ENCODE results near the gene WDR70.

Gene WDR70

DNA sequence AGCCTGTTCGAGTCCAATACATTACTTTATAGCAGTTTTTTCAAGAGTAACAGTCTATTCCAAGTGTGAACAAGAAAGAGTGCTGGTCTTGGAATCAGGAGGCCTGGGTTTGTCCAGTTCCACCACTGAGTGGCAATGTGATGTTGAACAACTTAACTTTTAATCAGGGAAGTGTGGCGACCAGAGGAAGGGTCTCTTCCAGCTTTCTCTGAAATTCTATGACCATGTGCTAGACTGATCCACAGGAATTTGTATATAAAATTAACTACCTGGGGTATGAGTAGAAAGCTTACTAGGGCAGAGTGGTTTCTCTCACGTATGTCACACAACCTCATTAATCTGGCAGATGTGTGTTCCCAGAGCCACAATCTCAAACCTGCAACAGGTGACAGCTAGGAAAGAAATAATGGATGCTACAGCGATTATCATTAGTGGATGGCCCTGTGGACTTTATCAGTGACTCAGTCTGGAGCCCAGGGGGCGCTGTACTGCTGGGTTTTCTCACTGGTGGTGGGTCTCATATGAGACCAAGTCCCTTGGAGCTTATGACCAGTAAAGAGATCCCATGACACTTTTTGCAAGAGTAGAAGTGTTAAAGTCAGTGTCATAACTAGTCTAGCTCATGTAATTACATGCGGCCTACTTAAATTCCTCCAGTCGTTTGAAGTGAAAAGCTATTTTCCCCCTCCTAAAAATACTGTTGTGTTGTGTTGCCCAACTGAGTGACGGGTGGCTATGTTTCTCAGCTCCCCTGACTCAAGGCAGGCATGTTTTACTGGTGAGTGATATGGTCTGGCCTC lies 344.2 kb downstream of the WDR70 start:
- Histone ChIP-seq H2AFZ (ENCODE audit: low read length) (no peak overlapping the region), H3K9me2 (replicated peaks; ENCODE audit: low read depth, low read length) (no peaks in the 10 kb centered on the region), H3K9ac (ENCODE audit: low read depth, low read length, poor library complexity, severe bottlenecking) (peak overlapping the region; percentile 44), H3K4me1 (ENCODE audit: insufficient read depth, low read length, poor library complexity, severe bottlenecking) (peaks cover 52% of the 10 kb centered on the region), H4K20me1 (ENCODE audit: insufficient read depth, low read length, poor library complexity, severe bottlenecking) (no peaks in the 10 kb centered on the region), H3K27me3 (ENCODE audit: insufficient read depth, low read length, poor library complexity, severe bottlenecking) (no peaks in the 10 kb centered on the region), H3K36me3 (ENCODE audit: insufficient read depth, low read length) (peaks cover 10% of the 10 kb centered on the region; the same call in 1 of the 2 replicates), H3K79me2 (ENCODE audit: insufficient read depth, low read length) (no peaks in the 10 kb centered on the region), H3F3A (ENCODE audit: low read depth) (peaks cover 7% of the 10 kb centered on the region; the same call in 1 of the 2 replicates), H3K4me3 (ENCODE audit: low read length, poor library complexity, severe bottlenecking) (peak overlapping the region; percentile 47), H3K9me3 (ENCODE audit: insufficient read depth, low read depth, low read length) (no peaks in the 10 kb centered on the region), H3K4me2 (ENCODE audit: low read depth, low read length, poor library complexity, severe bottlenecking) (peak overlapping the region; percentile 70)
- TF ChIP-seq, protein P1, sequence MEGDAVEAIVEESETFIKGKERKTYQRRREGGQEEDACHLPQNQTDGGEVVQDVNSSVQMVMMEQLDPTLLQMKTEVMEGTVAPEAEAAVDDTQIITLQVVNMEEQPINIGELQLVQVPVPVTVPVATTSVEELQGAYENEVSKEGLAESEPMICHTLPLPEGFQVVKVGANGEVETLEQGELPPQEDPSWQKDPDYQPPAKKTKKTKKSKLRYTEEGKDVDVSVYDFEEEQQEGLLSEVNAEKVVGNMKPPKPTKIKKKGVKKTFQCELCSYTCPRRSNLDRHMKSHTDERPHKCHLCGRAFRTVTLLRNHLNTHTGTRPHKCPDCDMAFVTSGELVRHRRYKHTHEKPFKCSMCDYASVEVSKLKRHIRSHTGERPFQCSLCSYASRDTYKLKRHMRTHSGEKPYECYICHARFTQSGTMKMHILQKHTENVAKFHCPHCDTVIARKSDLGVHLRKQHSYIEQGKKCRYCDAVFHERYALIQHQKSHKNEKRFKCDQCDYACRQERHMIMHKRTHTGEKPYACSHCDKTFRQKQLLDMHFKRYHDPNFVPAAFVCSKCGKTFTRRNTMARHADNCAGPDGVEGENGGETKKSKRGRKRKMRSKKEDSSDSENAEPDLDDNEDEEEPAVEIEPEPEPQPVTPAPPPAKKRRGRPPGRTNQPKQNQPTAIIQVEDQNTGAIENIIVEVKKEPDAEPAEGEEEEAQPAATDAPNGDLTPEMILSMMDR (conservative IDR thresholded peaks at IDR 0.05; ENCODE audit: low read length), result peak; percentile 85
- TF ChIP-seq EZH2phosphoT487 (IDR thresholded peaks at IDR 0.05; ENCODE audit: borderline replicate concordance), result no peak

DNA sequence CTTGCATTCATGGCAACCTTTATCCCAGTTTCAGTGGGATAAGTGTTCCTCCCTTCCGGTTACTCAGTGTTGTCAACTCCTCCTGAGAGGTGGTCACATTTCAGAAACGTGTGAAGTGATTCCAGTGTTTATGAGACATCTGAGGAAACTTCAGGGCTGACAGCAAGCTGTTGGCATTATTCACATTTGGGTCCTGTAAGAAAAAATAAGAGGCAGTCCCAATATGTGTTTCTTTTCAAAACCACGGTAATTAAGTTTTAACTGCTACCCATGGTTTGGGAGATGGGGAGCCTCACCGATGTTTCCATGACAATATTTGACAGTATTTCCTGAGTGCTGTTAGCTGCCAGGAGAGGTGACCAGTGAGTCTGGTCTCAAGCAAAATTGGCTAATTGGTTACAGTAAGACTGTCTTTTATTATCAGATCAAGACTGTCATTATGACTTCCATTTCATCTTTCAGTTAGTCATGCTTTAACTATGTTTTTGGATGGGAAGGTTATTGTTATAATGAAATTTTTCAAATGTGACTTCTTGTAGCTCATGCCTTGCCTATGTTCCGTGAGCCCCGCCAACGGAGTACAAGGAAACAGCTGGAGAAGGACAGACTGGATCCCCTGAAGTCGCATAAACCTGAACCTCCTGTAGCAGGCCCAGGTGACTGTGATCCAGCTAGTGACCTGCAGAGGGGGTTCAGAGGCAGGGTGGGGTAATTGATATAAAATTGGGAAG lies 345.4 kb downstream of the WDR70 start:
- Histone ChIP-seq H3K9me3 (ENCODE audit: insufficient read depth, low read depth, low read length) (no peaks in the 10 kb centered on the region), H3F3A (ENCODE audit: low read depth) (peaks cover 7% of the 10 kb centered on the region; the same call in 1 of the 2 replicates)

DNA sequence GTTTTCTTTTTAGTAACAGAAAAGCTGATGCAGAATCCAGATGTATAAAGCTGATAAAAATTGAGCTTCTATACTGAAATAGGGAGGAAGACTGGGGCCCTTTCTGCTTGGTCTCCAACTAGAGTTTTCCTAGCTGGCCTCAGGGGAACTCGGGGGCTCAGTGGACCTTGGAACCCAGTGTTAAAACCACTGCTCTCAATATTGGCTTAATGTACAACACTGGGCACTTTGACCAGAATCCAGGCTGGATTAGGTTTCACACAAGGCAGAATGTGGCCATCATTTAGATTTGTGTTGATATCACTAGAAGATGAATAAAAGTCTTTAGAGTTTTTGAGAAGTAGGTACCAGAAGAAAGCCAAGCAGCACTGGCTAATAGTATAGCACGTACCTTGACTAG lies 346.1 kb downstream of the WDR70 start:
- no peak for TF ChIP-seq EZH2phosphoT487 (IDR thresholded peaks at IDR 0.05; ENCODE audit: borderline replicate concordance)
- TF ChIP-seq, protein P1 (conservative IDR thresholded peaks at IDR 0.05; ENCODE audit: low read length), result no peak
- Histone ChIP-seq H3K4me3 (ENCODE audit: low read length, poor library complexity, severe bottlenecking) (no peak overlapping the region), H3K9me2 (replicated peaks; ENCODE audit: low read depth, low read length) (no peaks in the 10 kb centered on the region), H2AFZ (ENCODE audit: low read length) (no peak overlapping the region), H3K9me3 (ENCODE audit: insufficient read depth, low read depth, low read length) (no peaks in the 10 kb centered on the region), H3F3A (ENCODE audit: low read depth) (peaks cover 7% of the 10 kb centered on the region; the same call in 1 of the 2 replicates), H3K9ac (ENCODE audit: low read depth, low read length, poor library complexity, severe bottlenecking) (no peak overlapping the region), H3K36me3 (ENCODE audit: insufficient read depth, low read length) (peaks cover 14% of the 10 kb centered on the region; the same call in 1 of the 2 replicates), H4K20me1 (ENCODE audit: insufficient read depth, low read length, poor library complexity, severe bottlenecking) (no peaks in the 10 kb centered on the region), H3K27me3 (ENCODE audit: insufficient read depth, low read length, poor library complexity, severe bottlenecking) (no peaks in the 10 kb centered on the region), H3K79me2 (ENCODE audit: insufficient read depth, low read length) (no peaks in the 10 kb centered on the region), H3K4me2 (ENCODE audit: low read depth, low read length, poor library complexity, severe bottlenecking) (peak overlapping the region; percentile 70), H3K4me1 (ENCODE audit: insufficient read depth, low read length, poor library complexity, severe bottlenecking) (peaks cover 52% of the 10 kb centered on the region)

More for the DNA sequence above, 345.4 kb downstream of the WDR70 start:
- Histone ChIP-seq H3K4me1 (ENCODE audit: insufficient read depth, low read length, poor library complexity, severe bottlenecking) (peaks cover 52% of the 10 kb centered on the region), H3K4me2 (ENCODE audit: low read depth, low read length, poor library complexity, severe bottlenecking) (peak overlapping the region; percentile 70), H3K79me2 (ENCODE audit: insufficient read depth, low read length) (no peaks in the 10 kb centered on the region), H2AFZ (ENCODE audit: low read length) (no peak overlapping the region), H3K36me3 (ENCODE audit: insufficient read depth, low read length) (peaks cover 14% of the 10 kb centered on the region; the same call in 1 of the 2 replicates), H3K4me3 (ENCODE audit: low read length, poor library complexity, severe bottlenecking) (peak overlapping the region; percentile 41), H3K9ac (ENCODE audit: low read depth, low read length, poor library complexity, severe bottlenecking) (no peak overlapping the region), H3K9me2 (replicated peaks; ENCODE audit: low read depth, low read length) (no peaks in the 10 kb centered on the region), H4K20me1 (ENCODE audit: insufficient read depth, low read length, poor library complexity, severe bottlenecking) (no peaks in the 10 kb centered on the region), H3K27me3 (ENCODE audit: insufficient read depth, low read length, poor library complexity, severe bottlenecking) (no peaks in the 10 kb centered on the region)
- TF ChIP-seq EZH2phosphoT487 (IDR thresholded peaks at IDR 0.05; ENCODE audit: borderline replicate concordance), result no peak
- TF ChIP-seq, protein P1 (conservative IDR thresholded peaks at IDR 0.05; ENCODE audit: low read length), result peak; percentile 50; the same call in 1 of the 2 replicates

All from Loucy (cell line).